HepG2 (cell line): ENCODE data around the gene DPH3. TPM values are rescaled to one million over a fixed set of nuclear protein-coding genes. Genes with fewer than 3 reads are reported as not detected.
A peak's percentile ranks its signal among the peaks of the same experiment; 100 is the strongest.

ENCODE experiments used
- ARNTL ChIP-seq: sonication (generic); formaldehyde crosslinking; IDR thresholded peaks from 2 replicates; pipeline ENCODE4 v1.4.0; 2020; ENCODE audit warnings: mild to moderate bottlenecking, missing genetic modification reagents
- ATAD3A ChIP-seq: sonication (generic); formaldehyde crosslinking; IDR thresholded peaks from 2 replicates; pipeline ENCODE4 v1.4.0; 2020; ENCODE audit warnings: missing genetic modification reagents
- FOXA1 ChIP-seq, 2 experiments: fragments of 450-650 bp in 1 of 2; sonication (generic) in 1 of 2; formaldehyde crosslinking in 1 of 2; IDR thresholded peaks; 2 replicates each; pipeline versions ENCODE4 v1.4.0 to v1.6.1; 2016 to 2020; ENCODE audit warnings: missing genetic modification reagents in 1 of 2
- FOXA3 ChIP-seq: IDR thresholded peaks from 2 replicates; pipeline ENCODE4 v1.6.1; 2016; ENCODE audit warnings: missing genetic modification reagents, missing compliant biosample characterization
- GPN1 ChIP-seq: sonication (generic); formaldehyde crosslinking; IDR thresholded peaks from 2 replicates; pipeline ENCODE4 v1.5.1; 2020; ENCODE audit warnings: missing genetic modification reagents, borderline replicate concordance
- HMG20B ChIP-seq: conservative IDR thresholded peaks from 2 replicates; pipeline ENCODE4 v1.6.1; 2016; ENCODE audit warnings: missing genetic modification reagents, missing compliant biosample characterization
- ISL2 ChIP-seq: sonication (generic); formaldehyde crosslinking; IDR thresholded peaks from 2 replicates; pipeline ENCODE4 v1.5.0; 2020; ENCODE audit warnings: missing genetic modification reagents
- KDM4B ChIP-seq: sonication (generic); formaldehyde crosslinking; IDR thresholded peaks from 2 replicates; pipeline ENCODE4 v1.4.0; 2020; ENCODE audit warnings: missing genetic modification reagents
- MAFK ChIP-seq, 2 experiments: IDR thresholded peaks in 1 of 2; conservative IDR thresholded peaks in 1 of 2; 2 replicates each; pipeline ENCODE4 v1.6.1; 2011; ENCODE audit warnings: improper control_type of control experiment in 2 of 2, low read length in 2 of 2
- MLLT10 ChIP-seq: sonication (generic); formaldehyde crosslinking; IDR thresholded peaks from 2 replicates; pipeline ENCODE4 v1.4.0; 2020; ENCODE audit warnings: missing genetic modification reagents
- SNRNP70 ChIP-seq: fragments of 200-400 bp; formaldehyde crosslinking; IDR thresholded peaks from 2 replicates; pipeline ENCODE4 v1.6.1; 2017; ENCODE audit warnings: mild to moderate bottlenecking, low read depth, low read length, moderate library complexity
- TMF1 ChIP-seq: sonication (generic); formaldehyde crosslinking; IDR thresholded peaks from 2 replicates; pipeline ENCODE4 v1.8.1; 2022; ENCODE audit warnings: low read depth, missing genetic modification reagents
- ZFP36L2 ChIP-seq: sonication (generic); formaldehyde crosslinking; IDR thresholded peaks from 2 replicates; pipeline ENCODE4 v1.4.0; 2020; ENCODE audit warnings: missing genetic modification reagents
- ZKSCAN1 ChIP-seq: fragments of 150-350 bp; IDR thresholded peaks from 2 replicates; pipeline ENCODE4 v1.6.1; 2014; ENCODE audit warnings: low read length
- ZNF121 ChIP-seq: sonication (generic); formaldehyde crosslinking; IDR thresholded peaks from 2 replicates; pipeline ENCODE4 v1.5.0; 2020; ENCODE audit warnings: mild to moderate bottlenecking, missing genetic modification reagents
- ZNF143 ChIP-seq: sonication (generic); formaldehyde crosslinking; IDR thresholded peaks from 2 replicates; pipeline ENCODE4 v1.4.0; 2020; ENCODE audit warnings: missing genetic modification reagents
- ZNF33B ChIP-seq: sonication (generic); formaldehyde crosslinking; IDR thresholded peaks from 2 replicates; pipeline ENCODE4 v1.5.1; 2020; ENCODE audit warnings: mild to moderate bottlenecking, missing genetic modification reagents
- ZNF503 ChIP-seq: sonication (generic); formaldehyde crosslinking; IDR thresholded peaks from 2 replicates; pipeline ENCODE4 v1.4.0; 2020; ENCODE audit warnings: missing genetic modification reagents
- ZSCAN25 ChIP-seq: sonication (generic); formaldehyde crosslinking; IDR thresholded peaks from 2 replicates; pipeline ENCODE4 v1.8.0; 2022; ENCODE audit warnings: mild to moderate bottlenecking, missing genetic modification reagents
- polyA plus RNA-seq, 8 experiments: library from polyadenylated mRNA; depleted of rRNA in 3 of 8; stranded (reverse) in 7 of 8; unstranded in 1 of 8; fragments of >200 nt; fragmentation: Illumina TruSeq in 4 of 8; extraction: Trizol in 4 of 8; gene quantifications; 2 replicates each; pipeline versions ENCODE4 v1.2.1 to v1.2.3, GENCODE V29; 2011 to 2016; ENCODE audit warnings: low read depth in 4 of 8, missing spikeins in 1 of 8, mixed read lengths in 1 of 8; ENCODE audit not compliant: insufficient read depth in 1 of 8
- total RNA-seq, 5 experiments: library from RNA; depleted of rRNA; stranded (reverse); fragments of >200 nt; fragmentation: Illumina TruSeq; extraction: Trizol; gene quantifications; 2 replicates each; pipeline ENCODE4 v1.2.3, GENCODE V29; 2016; ENCODE audit warnings: low read depth in 1 of 5
- TF ChIP-seq, protein P1 (sequence below): sonication (generic); formaldehyde crosslinking; IDR thresholded peaks from 2 replicates; pipeline ENCODE4 v1.4.0; 2020; ENCODE audit warnings: mild to moderate bottlenecking, missing genetic modification reagents
- TF ChIP-seq, protein P2 (sequence below): sonication (generic); formaldehyde crosslinking; IDR thresholded peaks from 2 replicates; pipeline ENCODE4 v1.5.0; 2020; ENCODE audit warnings: mild to moderate bottlenecking, missing genetic modification reagents, moderate library complexity
- TF ChIP-seq, protein P3 (sequence below): sonication (generic); formaldehyde crosslinking; IDR thresholded peaks from 2 replicates; pipeline ENCODE4 v1.5.0; 2020; ENCODE audit warnings: mild to moderate bottlenecking, low read depth, missing genetic modification reagents, borderline replicate concordance
- TF ChIP-seq, protein P4 (sequence below): sonication (generic); formaldehyde crosslinking; IDR thresholded peaks from 2 replicates; pipeline ENCODE4 v1.5.1; 2020; ENCODE audit warnings: mild to moderate bottlenecking, moderate library complexity, missing genetic modification reagents

Gene DPH3
- total and polyA plus RNA-seq, 2 of the 13 experiments (the other 11 are each of a cell fraction or from before 2014, with no cell fraction given) = 18.3 to 21.6 TPM

GRCh38 chr3:16252243-16252978 is 12.3 kb downstream of the DPH3 start (continued):
- TF ChIP-seq, protein P1, sequence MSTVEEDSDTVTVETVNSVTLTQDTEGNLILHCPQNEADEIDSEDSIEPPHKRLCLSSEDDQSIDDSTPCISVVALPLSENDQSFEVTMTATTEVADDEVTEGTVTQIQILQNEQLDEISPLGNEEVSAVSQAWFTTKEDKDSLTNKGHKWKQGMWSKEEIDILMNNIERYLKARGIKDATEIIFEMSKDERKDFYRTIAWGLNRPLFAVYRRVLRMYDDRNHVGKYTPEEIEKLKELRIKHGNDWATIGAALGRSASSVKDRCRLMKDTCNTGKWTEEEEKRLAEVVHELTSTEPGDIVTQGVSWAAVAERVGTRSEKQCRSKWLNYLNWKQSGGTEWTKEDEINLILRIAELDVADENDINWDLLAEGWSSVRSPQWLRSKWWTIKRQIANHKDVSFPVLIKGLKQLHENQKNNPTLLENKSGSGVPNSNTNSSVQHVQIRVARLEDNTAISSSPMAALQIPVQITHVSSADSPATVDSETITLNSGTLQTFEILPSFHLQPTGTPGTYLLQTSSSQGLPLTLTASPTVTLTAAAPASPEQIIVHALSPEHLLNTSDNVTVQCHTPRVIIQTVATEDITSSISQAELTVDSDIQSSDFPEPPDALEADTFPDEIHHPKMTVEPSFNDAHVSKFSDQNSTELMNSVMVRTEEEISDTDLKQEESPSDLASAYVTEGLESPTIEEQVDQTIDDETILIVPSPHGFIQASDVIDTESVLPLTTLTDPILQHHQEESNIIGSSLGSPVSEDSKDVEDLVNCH (CRISPR knock-in tag) = no peak
- TF ChIP-seq ATAD3A (CRISPR knock-in tag) (no peak), GPN1 (CRISPR knock-in tag) (no peak), ZNF503 (no peak), KDM4B (CRISPR knock-in tag) (no peak), ZFP36L2 (CRISPR knock-in tag) (no peak), ZNF143 (CRISPR knock-in tag) (no peak), ZNF33B (no peak), ARNTL (CRISPR knock-in tag) (peak; percentile 89), ZSCAN25 (CRISPR knock-in tag) (no peak), MLLT10 (CRISPR knock-in tag) (no peak), FOXA1 (IDR thresholded peaks at IDR 0.05) (no peak), FOXA1 (CRISPR knock-in tag; IDR thresholded peaks at IDR 0.05) (no peak), TMF1 (CRISPR knock-in tag) (no peak), HMG20B (CRISPR knock-in tag) (no peak), MAFK (conservative IDR thresholded peaks at IDR 0.05 in 1 of 2, IDR thresholded peaks at IDR 0.05 in 1 of 2; ENCODE audit: low read length in 2 of 2) (peak; percentile 52 to 56), ISL2 (no peak), ZNF121 (CRISPR knock-in tag) (no peak), FOXA3 (0 out of 2 replicates have a peak, but pooled peaks have one; percentile 29), ZKSCAN1 (no peak), SNRNP70 (no peak)
- TF ChIP-seq, protein P2, sequence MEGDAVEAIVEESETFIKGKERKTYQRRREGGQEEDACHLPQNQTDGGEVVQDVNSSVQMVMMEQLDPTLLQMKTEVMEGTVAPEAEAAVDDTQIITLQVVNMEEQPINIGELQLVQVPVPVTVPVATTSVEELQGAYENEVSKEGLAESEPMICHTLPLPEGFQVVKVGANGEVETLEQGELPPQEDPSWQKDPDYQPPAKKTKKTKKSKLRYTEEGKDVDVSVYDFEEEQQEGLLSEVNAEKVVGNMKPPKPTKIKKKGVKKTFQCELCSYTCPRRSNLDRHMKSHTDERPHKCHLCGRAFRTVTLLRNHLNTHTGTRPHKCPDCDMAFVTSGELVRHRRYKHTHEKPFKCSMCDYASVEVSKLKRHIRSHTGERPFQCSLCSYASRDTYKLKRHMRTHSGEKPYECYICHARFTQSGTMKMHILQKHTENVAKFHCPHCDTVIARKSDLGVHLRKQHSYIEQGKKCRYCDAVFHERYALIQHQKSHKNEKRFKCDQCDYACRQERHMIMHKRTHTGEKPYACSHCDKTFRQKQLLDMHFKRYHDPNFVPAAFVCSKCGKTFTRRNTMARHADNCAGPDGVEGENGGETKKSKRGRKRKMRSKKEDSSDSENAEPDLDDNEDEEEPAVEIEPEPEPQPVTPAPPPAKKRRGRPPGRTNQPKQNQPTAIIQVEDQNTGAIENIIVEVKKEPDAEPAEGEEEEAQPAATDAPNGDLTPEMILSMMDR (CRISPR knock-in tag) = no peak
- TF ChIP-seq, protein P3, sequence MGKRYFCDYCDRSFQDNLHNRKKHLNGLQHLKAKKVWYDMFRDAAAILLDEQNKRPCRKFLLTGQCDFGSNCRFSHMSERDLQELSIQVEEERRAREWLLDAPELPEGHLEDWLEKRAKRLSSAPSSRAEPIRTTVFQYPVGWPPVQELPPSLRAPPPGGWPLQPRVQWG (CRISPR knock-in tag) = no peak
- TF ChIP-seq, protein P4, sequence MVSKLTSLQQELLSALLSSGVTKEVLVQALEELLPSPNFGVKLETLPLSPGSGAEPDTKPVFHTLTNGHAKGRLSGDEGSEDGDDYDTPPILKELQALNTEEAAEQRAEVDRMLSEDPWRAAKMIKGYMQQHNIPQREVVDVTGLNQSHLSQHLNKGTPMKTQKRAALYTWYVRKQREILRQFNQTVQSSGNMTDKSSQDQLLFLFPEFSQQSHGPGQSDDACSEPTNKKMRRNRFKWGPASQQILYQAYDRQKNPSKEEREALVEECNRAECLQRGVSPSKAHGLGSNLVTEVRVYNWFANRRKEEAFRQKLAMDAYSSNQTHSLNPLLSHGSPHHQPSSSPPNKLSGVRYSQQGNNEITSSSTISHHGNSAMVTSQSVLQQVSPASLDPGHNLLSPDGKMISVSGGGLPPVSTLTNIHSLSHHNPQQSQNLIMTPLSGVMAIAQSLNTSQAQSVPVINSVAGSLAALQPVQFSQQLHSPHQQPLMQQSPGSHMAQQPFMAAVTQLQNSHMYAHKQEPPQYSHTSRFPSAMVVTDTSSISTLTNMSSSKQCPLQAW (CRISPR knock-in tag) = peak; percentile 65; the same call in 1 of the 2 replicates
